ENCODE results near the gene IL19.
"Not testable (repeated sequence)": the region's sequence is repeated elsewhere in the genome, so short reads cannot be mapped to it uniquely, and the experiment has no call there.

The IL19 gene

GRCh38 chr1:206776229-206776628 is 5.7 kb downstream of the IL19 start:
- no peak for DNase-seq (ENCODE audit: low read depth)

- DNase-seq (ENCODE audit: low read depth), result no peak
Observed at GRCh38 chr1:206778031-206778430, 7.5 kb downstream of the IL19 start.

- not testable (repeated sequence) for DNase-seq (ENCODE audit: low read depth)
Observed at GRCh38 chr1:206778911-206779310, 8.3 kb downstream of the IL19 start.

GRCh38 chr1:206779638-206780037 is 9.1 kb downstream of the IL19 start:
- DNase-seq (ENCODE audit: low read depth), result no peak

GRCh38 chr1:206782448-206782847 is 11.9 kb downstream of the IL19 start:
- no peak for DNase-seq (ENCODE audit: low read depth)

- DNase-seq (ENCODE audit: low read depth), result no peak
Observed at GRCh38 chr1:206783506-206783905, 12.9 kb downstream of the IL19 start.

- no peak for DNase-seq (ENCODE audit: low read depth)
Observed at GRCh38 chr1:206784471-206784903, 13.9 kb downstream of the IL19 start.

- DNase-seq (ENCODE audit: low read depth), result no peak
Observed at GRCh38 chr1:206785182-206785765, 14.7 kb downstream of the IL19 start.

GRCh38 chr1:206786212-206786886 is 15.8 kb downstream of the IL19 start:
- DNase-seq (ENCODE audit: low read depth), result no peak

- no peak for DNase-seq (ENCODE audit: low read depth)
Observed at GRCh38 chr1:206787891-206788290, 17.3 kb downstream of the IL19 start.

GRCh38 chr1:206788487-206789050 is 18.0 kb downstream of the IL19 start:
- DNase-seq (ENCODE audit: low read depth), result no peak

- no peak for DNase-seq (ENCODE audit: low read depth)
Observed at GRCh38 chr1:206790502-206791250, 20.1 kb downstream of the IL19 start.

- no peak for DNase-seq (ENCODE audit: low read depth)
Observed at GRCh38 chr1:206792939-206793607, 22.5 kb downstream of the IL19 start.

GRCh38 chr1:206793620-206794019 is 23.0 kb downstream of the IL19 start:
- no peak for DNase-seq (ENCODE audit: low read depth)

- DNase-seq (ENCODE audit: low read depth), result no peak
Observed at GRCh38 chr1:206794294-206794908, 23.8 kb downstream of the IL19 start.

- no peak for DNase-seq (ENCODE audit: low read depth)
Observed at GRCh38 chr1:206796116-206796515, 25.5 kb downstream of the IL19 start.

GRCh38 chr1:206796981-206797402 is 26.4 kb downstream of the IL19 start:
- no peak for DNase-seq (ENCODE audit: low read depth)

GRCh38 chr1:206797534-206798383 is 27.2 kb downstream of the IL19 start:
- no peak for DNase-seq (ENCODE audit: low read depth)

GRCh38 chr1:206798384-206798996 is 27.9 kb downstream of the IL19 start:
- no peak for DNase-seq (ENCODE audit: low read depth)

- no peak for DNase-seq (ENCODE audit: low read depth)
Observed at GRCh38 chr1:206799311-206799710, 28.7 kb downstream of the IL19 start.

Measured in fibroblast of gingiva (primary cell).